ENCODE data around the gene ITPRIPL1.

The ITPRIPL1 gene

GRCh38 chr2:96361751-96362150 is 36.6 kb downstream of the ITPRIPL1 start:
- no peak overlapping the region for H3K27ac Mint-ChIP-seq
- H3K27me3 Mint-ChIP-seq, result no peaks in the 10 kb centered on the region
- no peaks in the 10 kb centered on the region for H3K36me3 Mint-ChIP-seq
- H3K4me3 Mint-ChIP-seq, result no peak overlapping the region
- no peaks in the 10 kb centered on the region for H3K9me3 Mint-ChIP-seq
- H3K4me1 Mint-ChIP-seq, result no peaks in the 10 kb centered on the region

GRCh38 chr2:96369186-96369585 is 44.1 kb downstream of the ITPRIPL1 start:
- H3K36me3 Mint-ChIP-seq, result no peaks in the 10 kb centered on the region
- H3K27ac Mint-ChIP-seq, result no peak overlapping the region
- no peaks in the 10 kb centered on the region for H3K9me3 Mint-ChIP-seq
- no peaks in the 10 kb centered on the region for H3K4me1 Mint-ChIP-seq
- H3K27me3 Mint-ChIP-seq, result peaks cover 1% of the 10 kb centered on the region
- no peak overlapping the region for H3K4me3 Mint-ChIP-seq

GRCh38 chr2:96374211-96374951 is 49.3 kb downstream of the ITPRIPL1 start:
- H3K9me3 Mint-ChIP-seq, result peaks cover 5% of the 10 kb centered on the region
- no peak overlapping the region for H3K4me3 Mint-ChIP-seq
- peaks cover 1% of the 10 kb centered on the region for H3K27me3 Mint-ChIP-seq
- H3K27ac Mint-ChIP-seq, result no peak overlapping the region
- H3K36me3 Mint-ChIP-seq, result peaks cover 3% of the 10 kb centered on the region
- H3K4me1 Mint-ChIP-seq, result no peaks in the 10 kb centered on the region
